ENCODE results near the gene SHISA5. TPM values are rescaled to one million over a fixed set of nuclear protein-coding genes. Genes with fewer than 3 reads are reported as not detected.
"Not testable (repeated sequence)": the region's sequence is repeated elsewhere in the genome, so short reads cannot be mapped to it uniquely, and the experiment has no call there.

The SHISA5 gene
- total and polyA plus RNA-seq, 9 donors = 59.7 to 150 (median 118) TPM

GRCh38 chr3:48493203-48493501 is 10.8 kb downstream of the SHISA5 start:
- no peak overlapping the region for H3K4me3 ChIP-seq
- H3K27me3 ChIP-seq = no peaks in the 10 kb centered on the region
- DNase-seq = no peak
- H3K36me3 ChIP-seq = no peaks in the 10 kb centered on the region
- WGBS, 3 donors = 90 to 94% (median 90%) methylated on average over 3 of the region's 3 CpGs
- H3K9me3 ChIP-seq = no peaks in the 10 kb centered on the region
- H3K27ac ChIP-seq = no peak overlapping the region
- H3K4me1 ChIP-seq (ENCODE audit: insufficient read depth) = no peaks in the 10 kb centered on the region
- TF ChIP-seq POLR2A (IDR thresholded peaks at IDR 0.05) (no peak), CTCF (IDR thresholded peaks at IDR 0.05) (no peak), EP300 (IDR thresholded peaks at IDR 0.05) (no peak)
- intact Hi-C loops (cut with DNase I) = no loop called here

GRCh38 chr3:48492461-48493202 is 11.3 kb downstream of the SHISA5 start:
- Histone ChIP-seq H3K36me3 (no peaks in the 10 kb centered on the region), H3K4me3 (no peak overlapping the region), H3K27ac (no peak overlapping the region), H3K4me1 (ENCODE audit: insufficient read depth) (no peaks in the 10 kb centered on the region), H3K27me3 (no peaks in the 10 kb centered on the region), H3K9me3 (no peaks in the 10 kb centered on the region)
- intact Hi-C loops (cut with DNase I) = no loop called here
- WGBS, 3 donors = 86 to 89% (median 88%) methylated on average over 7 of the region's 7 CpGs
- TF ChIP-seq CTCF (IDR thresholded peaks at IDR 0.05) (no peak), EP300 (IDR thresholded peaks at IDR 0.05) (no peak), POLR2A (IDR thresholded peaks at IDR 0.05) (no peak)
- DNase-seq = no peak

- Histone ChIP-seq H3K4me1 (ENCODE audit: insufficient read depth) (no peaks in the 10 kb centered on the region), H3K4me3 (no peak overlapping the region), H3K27me3 (no peaks in the 10 kb centered on the region), H3K27ac (no peak overlapping the region), H3K36me3 (no peaks in the 10 kb centered on the region), H3K9me3 (no peaks in the 10 kb centered on the region)
- intact Hi-C loops (cut with DNase I) = no loop called here
- WGBS, 3 donors = 73 to 78% (median 75%) methylated on average over 5 of the region's 5 CpGs
- DNase-seq = no peak
- TF ChIP-seq EP300 (IDR thresholded peaks at IDR 0.05) (no peak), POLR2A (IDR thresholded peaks at IDR 0.05) (no peak), CTCF (IDR thresholded peaks at IDR 0.05) (no peak)
Observed at GRCh38 chr3:48486952-48487351, 17.0 kb downstream of the SHISA5 start.

- H3K4me3 ChIP-seq; H3K27me3 ChIP-seq; H3K27ac ChIP-seq; H3K9me3 ChIP-seq; DNase-seq; H3K4me1 ChIP-seq (ENCODE audit: insufficient read depth); H3K36me3 ChIP-seq; intact Hi-C loops (cut with DNase I): not testable (repeated sequence)
- 91 to 93% (median 92%) methylated on average over 6 of the region's 6 CpGs for WGBS, 3 donors
Observed at GRCh38 chr3:48482822-48483221, 21.2 kb downstream of the SHISA5 start.

- H3K9me3 ChIP-seq; DNase-seq; H3K4me3 ChIP-seq; H3K36me3 ChIP-seq; H3K27ac ChIP-seq; intact Hi-C loops (cut with DNase I); H3K4me1 ChIP-seq (ENCODE audit: insufficient read depth); H3K27me3 ChIP-seq: not testable (repeated sequence)
- WGBS, 3 donors = 96 to 97% (median 97%) methylated on average over 11 of the region's 11 CpGs
Observed at GRCh38 chr3:48480891-48481290, 23.1 kb downstream of the SHISA5 start.

Data from ovary (tissue), 9 donors.